ENCODE results near the gene WBP1.
"Not testable (repeated sequence)": the region's sequence is repeated elsewhere in the genome, so short reads cannot be mapped to it uniquely, and the experiment has no call there.

Gene WBP1

GRCh38 chr2:74454654-74455511, 3.4 kb upstream of the WBP1 start, which contains the start of gene INO80B:
Gene INO80B (plus strand): TSS chr2:74455087. CDS start chr2:74455117, 30 bp downstream.
- DNase-seq: peak; percentile 94 to 95

- no peak for DNase-seq
These were observed 1.1 kb upstream of the WBP1 start for GRCh38 chr2:74457129-74457548.

GRCh38 chr2:74457549-74458131, 598 bp upstream of the WBP1 start:
- DNase-seq: no peak

- no peak for DNase-seq
These were observed 713 bp downstream of the WBP1 start for GRCh38 chr2:74458938-74459363.

- not testable (repeated sequence) for DNase-seq
These were observed 1.4 kb downstream of the WBP1 start for GRCh38 chr2:74459503-74460118.

- DNase-seq: not testable (repeated sequence)
These were observed 1.9 kb downstream of the WBP1 start for GRCh38 chr2:74460187-74460586.

GRCh38 chr2:74461187-74462053, 3.2 kb downstream of the WBP1 start:
- DNase-seq: no peak

GRCh38 chr2:74462054-74462785, 4.0 kb downstream of the WBP1 start:
- DNase-seq: no peak

- no peak for DNase-seq
These were observed 4.5 kb downstream of the WBP1 start for GRCh38 chr2:74462786-74463105.

- DNase-seq: no peak
These were observed 6.2 kb downstream of the WBP1 start for GRCh38 chr2:74464406-74464805.

GRCh38 chr2:74470742-74471141, 12.5 kb downstream of the WBP1 start:
- DNase-seq: not testable (repeated sequence)

GRCh38 chr2:74471332-74472065, 13.3 kb downstream of the WBP1 start:
- no peak for DNase-seq

- DNase-seq: peak; percentile 82 to 83
These were observed 14.1 kb downstream of the WBP1 start, which contains the start of gene MRPL53 for GRCh38 chr2:74472086-74472944. Gene MRPL53 (minus strand): TSS chr2:74472680. CDS start chr2:74472660, 20 bp downstream.

- DNase-seq: no peak
These were observed 14.7 kb downstream of the WBP1 start for GRCh38 chr2:74472945-74473258.

GRCh38 chr2:74474481-74474880, 16.2 kb downstream of the WBP1 start:
- no peak for DNase-seq

- DNase-seq: no peak
These were observed 16.7 kb downstream of the WBP1 start for GRCh38 chr2:74474899-74475298.

GRCh38 chr2:74481431-74481830, 23.2 kb downstream of the WBP1 start:
- no peak for DNase-seq

- peak; percentile 47 to 54 for DNase-seq
These were observed 23.9 kb downstream of the WBP1 start for GRCh38 chr2:74481961-74482800.
